ENCODE results near the gene ATP10B.

Gene ATP10B

DNA sequence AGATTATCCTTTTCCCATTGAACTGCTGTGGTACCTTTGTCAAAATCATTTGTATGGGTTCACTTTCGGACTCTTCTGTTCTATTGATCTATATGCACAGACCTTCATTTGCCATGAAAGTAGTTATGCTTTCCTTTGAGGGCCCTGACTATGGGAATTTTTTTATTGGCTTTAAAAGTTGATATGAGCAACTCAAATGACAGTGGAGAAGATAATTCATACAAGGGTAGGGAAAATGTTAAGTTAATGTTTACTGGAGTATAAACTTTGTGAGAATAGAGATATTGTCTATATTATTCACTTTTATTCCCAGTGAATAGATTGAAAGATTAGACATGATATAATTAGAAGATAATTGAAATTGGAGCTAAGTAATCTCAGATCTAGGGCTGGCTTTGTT, 94.8 kb downstream of the ATP10B start:
- no peak overlapping the region for H3K4me3 ChIP-seq
- TF ChIP-seq, protein P1, sequence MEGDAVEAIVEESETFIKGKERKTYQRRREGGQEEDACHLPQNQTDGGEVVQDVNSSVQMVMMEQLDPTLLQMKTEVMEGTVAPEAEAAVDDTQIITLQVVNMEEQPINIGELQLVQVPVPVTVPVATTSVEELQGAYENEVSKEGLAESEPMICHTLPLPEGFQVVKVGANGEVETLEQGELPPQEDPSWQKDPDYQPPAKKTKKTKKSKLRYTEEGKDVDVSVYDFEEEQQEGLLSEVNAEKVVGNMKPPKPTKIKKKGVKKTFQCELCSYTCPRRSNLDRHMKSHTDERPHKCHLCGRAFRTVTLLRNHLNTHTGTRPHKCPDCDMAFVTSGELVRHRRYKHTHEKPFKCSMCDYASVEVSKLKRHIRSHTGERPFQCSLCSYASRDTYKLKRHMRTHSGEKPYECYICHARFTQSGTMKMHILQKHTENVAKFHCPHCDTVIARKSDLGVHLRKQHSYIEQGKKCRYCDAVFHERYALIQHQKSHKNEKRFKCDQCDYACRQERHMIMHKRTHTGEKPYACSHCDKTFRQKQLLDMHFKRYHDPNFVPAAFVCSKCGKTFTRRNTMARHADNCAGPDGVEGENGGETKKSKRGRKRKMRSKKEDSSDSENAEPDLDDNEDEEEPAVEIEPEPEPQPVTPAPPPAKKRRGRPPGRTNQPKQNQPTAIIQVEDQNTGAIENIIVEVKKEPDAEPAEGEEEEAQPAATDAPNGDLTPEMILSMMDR (IDR thresholded peaks at IDR 0.05): no peak
- H3K27ac ChIP-seq: no peak overlapping the region
- DNase-seq (ENCODE audit: low spot score): no peak

DNA sequence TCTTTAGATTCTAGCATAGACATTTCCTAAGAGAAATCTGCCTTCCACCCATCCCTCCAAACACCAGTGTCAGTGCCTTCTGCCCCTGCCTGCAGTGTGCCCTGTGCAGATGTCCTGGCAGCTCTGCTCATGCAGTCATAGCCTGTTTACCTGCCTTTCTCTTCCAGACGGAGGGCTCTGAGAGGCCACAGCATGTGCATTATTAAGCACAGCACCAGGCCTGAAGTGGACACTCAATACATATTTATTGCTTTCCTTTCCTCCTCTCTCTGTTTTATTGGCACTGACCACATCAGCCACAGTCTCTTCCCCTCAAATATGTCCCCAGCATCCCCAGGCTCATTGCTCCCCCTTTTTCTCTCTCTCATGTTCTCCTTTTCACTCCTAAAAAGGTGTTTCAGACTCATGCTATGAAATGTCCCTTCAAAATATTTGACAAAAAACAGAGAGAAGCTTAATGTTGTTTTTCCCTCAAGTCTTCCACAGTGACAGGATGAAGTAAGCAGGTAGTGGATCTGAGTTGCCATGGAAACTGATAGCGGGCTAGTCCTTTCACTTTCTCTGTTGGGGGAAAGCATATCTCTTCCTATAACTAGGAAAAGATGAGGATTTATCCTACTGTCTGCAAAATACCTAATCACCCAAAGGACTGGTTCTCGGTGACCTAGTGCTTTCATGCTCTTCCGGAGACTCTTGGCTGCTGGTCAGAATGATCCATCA, 100.9 kb downstream of the ATP10B start:
- no peak overlapping the region for H3K27ac ChIP-seq
- DNase-seq (ENCODE audit: low spot score): no peak
- TF ChIP-seq, protein P1 (IDR thresholded peaks at IDR 0.05): no peak
- H3K4me3 ChIP-seq: no peak overlapping the region

DNA sequence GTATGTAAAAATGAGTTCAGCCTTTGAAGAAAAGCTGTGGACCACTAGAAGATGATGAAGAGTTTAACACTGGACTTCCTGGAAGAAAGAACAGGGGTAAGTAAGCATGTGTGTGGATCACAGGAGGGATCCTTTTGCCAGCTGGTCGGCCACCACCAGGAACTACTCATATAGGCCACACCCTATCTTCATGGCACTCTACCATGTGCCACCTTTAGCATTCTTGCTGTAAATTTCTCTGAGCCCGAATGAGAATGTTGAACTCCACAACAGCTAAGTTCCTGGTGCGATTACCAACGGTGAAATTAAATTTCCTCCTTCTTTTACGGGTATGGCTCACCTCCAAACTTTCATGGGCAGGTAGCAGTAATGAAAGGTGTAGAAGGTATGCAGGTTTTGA, 102.3 kb downstream of the ATP10B start:
- DNase-seq (ENCODE audit: low spot score): no peak
- TF ChIP-seq, protein P1 (IDR thresholded peaks at IDR 0.05): no peak
- Histone ChIP-seq H3K27ac (no peak overlapping the region), H3K4me3 (no peak overlapping the region)

DNA sequence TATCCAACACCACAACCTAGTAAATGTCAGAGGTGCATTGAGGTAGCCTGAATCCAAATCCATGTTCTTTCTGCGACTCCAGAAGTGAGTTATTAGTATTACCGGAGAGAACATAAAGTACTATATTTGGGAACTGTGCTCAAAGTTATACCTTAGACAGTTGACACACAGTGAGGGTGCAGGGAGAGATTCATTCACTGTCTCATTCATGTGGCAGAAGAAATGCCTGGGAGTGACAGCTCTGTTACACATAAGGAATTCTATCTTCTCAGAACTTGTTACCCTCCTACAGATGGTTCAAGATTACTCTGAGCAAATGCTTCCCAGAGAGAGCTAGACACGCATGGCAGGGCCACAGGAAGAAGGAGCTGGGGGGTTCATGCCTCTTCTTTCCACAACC, 103.0 kb downstream of the ATP10B start:
- DNase-seq (ENCODE audit: low spot score): no peak
- H3K27ac ChIP-seq: no peak overlapping the region
- no peak overlapping the region for H3K4me3 ChIP-seq
- TF ChIP-seq, protein P1 (IDR thresholded peaks at IDR 0.05): no peak

DNA sequence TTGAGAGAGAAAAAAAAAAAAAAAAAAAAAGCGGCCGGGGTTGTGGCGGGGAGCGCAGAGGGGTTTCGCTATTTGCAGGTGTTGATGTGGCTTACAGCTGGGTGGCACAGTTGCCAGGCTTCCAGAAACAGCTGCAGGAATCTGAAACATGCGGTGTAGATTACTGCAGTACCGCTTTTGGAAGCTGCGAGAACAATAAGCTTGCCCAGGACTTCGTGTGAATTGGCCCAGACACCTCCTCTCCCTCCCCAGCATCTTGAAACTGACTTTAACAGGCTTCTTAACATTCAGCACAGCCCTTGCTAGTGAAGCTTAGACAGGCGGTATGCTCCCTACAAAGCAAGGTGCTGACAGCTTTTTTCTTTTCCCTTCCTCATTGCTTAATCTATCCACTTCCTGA, 104.0 kb downstream of the ATP10B start:
- H3K4me3 ChIP-seq: no peak overlapping the region
- TF ChIP-seq, protein P1 (IDR thresholded peaks at IDR 0.05): no peak
- no peak for DNase-seq (ENCODE audit: low spot score)
- H3K27ac ChIP-seq: no peak overlapping the region

DNA sequence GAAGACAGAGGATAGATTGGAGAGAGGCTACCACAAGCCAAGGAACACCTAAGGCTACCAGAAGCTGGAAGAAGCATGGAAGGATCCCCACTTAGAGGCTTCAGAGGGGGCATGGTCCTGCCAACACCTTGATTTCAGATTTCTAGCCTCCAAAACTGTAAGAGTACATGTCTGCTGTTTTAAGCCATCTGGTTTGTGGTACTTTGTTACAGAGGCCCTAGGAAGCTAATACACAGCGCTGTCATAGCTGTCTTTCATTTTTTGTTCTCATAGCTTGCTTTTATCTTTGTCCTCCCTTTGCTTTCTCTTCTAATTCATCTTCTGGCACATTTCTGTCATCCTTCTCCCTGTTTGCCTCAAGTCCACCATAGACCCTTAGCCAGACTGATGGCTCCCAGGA, 104.5 kb downstream of the ATP10B start:
- TF ChIP-seq, protein P1 (IDR thresholded peaks at IDR 0.05): no peak
- no peak overlapping the region for H3K27ac ChIP-seq
- DNase-seq (ENCODE audit: low spot score): no peak
- no peak overlapping the region for H3K4me3 ChIP-seq

Data from coronary artery (tissue), 2 donors.